Mucosa of rectum (tissue), 2 donors: ENCODE results near the gene SLC39A10.

Source experiments
- H3K27ac ChIP-seq, 2 donors: one replicate each; pipeline ENCODE4 v1.7.0; 2013; ENCODE audit warnings: inconsistent platforms in 2 of 2, low read depth in 2 of 2, low read length in 2 of 2
- H3K27me3 ChIP-seq, 2 donors: one replicate each; pipeline ENCODE4 v1.7.0; 2013; ENCODE audit warnings: low read length in 2 of 2; ENCODE audit not compliant: control insufficient read depth in 2 of 2, insufficient read depth in 2 of 2
- H3K36me3 ChIP-seq, 2 donors: one replicate each; pipeline ENCODE4 v1.7.0; 2013; ENCODE audit warnings: low read length in 2 of 2; ENCODE audit not compliant: control insufficient read depth in 2 of 2, insufficient read depth in 2 of 2
- H3K4me1 ChIP-seq, 2 donors: one replicate each; pipeline ENCODE4 v1.7.0; 2013; ENCODE audit warnings: low read length in 2 of 2, mild to moderate bottlenecking in 1 of 2; ENCODE audit not compliant: control insufficient read depth in 2 of 2, insufficient read depth in 2 of 2
- H3K4me3 ChIP-seq, 2 donors: one replicate each; pipeline ENCODE4 v1.7.0; 2013; ENCODE audit warnings: low read length in 2 of 2
- H3K9ac ChIP-seq, 2 donors: one replicate each; pipeline ENCODE4 v1.7.0; 2013; ENCODE audit warnings: low read length in 2 of 2, low read depth in 1 of 2, mild to moderate bottlenecking in 1 of 2
- H3K9me3 ChIP-seq, 2 donors: one replicate each; pipeline ENCODE4 v1.7.0; 2013; ENCODE audit warnings: low read length in 2 of 2; ENCODE audit not compliant: control insufficient read depth in 2 of 2
- donor health status: healthy.
- donor health status: Normal muscosa, but diverticular disease.

The SLC39A10 gene

GRCh38 chr2:195734931-195735330, 77.9 kb downstream of the SLC39A10 start:
- peaks cover 3% of the 10 kb centered on the region in 2 donors for H3K36me3 ChIP-seq

GRCh38 chr2:195735347-195735746, 78.3 kb downstream of the SLC39A10 start:
- Histone ChIP-seq H3K9ac (no peak overlapping the region), H3K27me3 (no peaks in the 10 kb centered on the region), H3K4me3 (no peak overlapping the region), H3K4me1 (no peaks in the 10 kb centered on the region), H3K9me3 (no peaks in the 10 kb centered on the region), H3K36me3 (peaks cover 3% of the 10 kb centered on the region in 2 donors), H3K27ac (no peak overlapping the region)

More at GRCh38 chr2:195734931-195735330, 77.9 kb downstream of the SLC39A10 start:
- Histone ChIP-seq H3K4me3 (no peak overlapping the region), H3K27me3 (no peaks in the 10 kb centered on the region), H3K27ac (no peak overlapping the region), H3K9ac (no peak overlapping the region), H3K9me3 (no peaks in the 10 kb centered on the region), H3K4me1 (no peaks in the 10 kb centered on the region)

- H3K27me3 ChIP-seq = no peaks in the 10 kb centered on the region
- H3K4me1 ChIP-seq = no peaks in the 10 kb centered on the region
- H3K27ac ChIP-seq = no peak overlapping the region
- peaks cover 0 to 2% of the 10 kb centered on the region in 2 donors for H3K36me3 ChIP-seq
- H3K4me3 ChIP-seq = no peak overlapping the region
- H3K9ac ChIP-seq = no peak overlapping the region
- no peaks in the 10 kb centered on the region for H3K9me3 ChIP-seq
These were observed 80.7 kb downstream of the SLC39A10 start for GRCh38 chr2:195737511-195738325.

GRCh38 chr2:195741191-195741590, 84.2 kb downstream of the SLC39A10 start:
- peaks cover 0 to 2% of the 10 kb centered on the region in 2 donors for H3K36me3 ChIP-seq
- H3K4me1 ChIP-seq = no peaks in the 10 kb centered on the region
- H3K4me3 ChIP-seq = no peak overlapping the region
- H3K9ac ChIP-seq = no peak overlapping the region
- H3K27ac ChIP-seq = no peak overlapping the region
- no peaks in the 10 kb centered on the region for H3K27me3 ChIP-seq
- no peaks in the 10 kb centered on the region for H3K9me3 ChIP-seq

- H3K27me3 ChIP-seq = no peaks in the 10 kb centered on the region
- no peak overlapping the region for H3K9ac ChIP-seq
- H3K27ac ChIP-seq = no peak overlapping the region
- H3K36me3 ChIP-seq = no peaks in the 10 kb centered on the region
- no peaks in the 10 kb centered on the region for H3K4me1 ChIP-seq
- H3K4me3 ChIP-seq = no peak overlapping the region
- H3K9me3 ChIP-seq = no peaks in the 10 kb centered on the region
These were observed 99.4 kb downstream of the SLC39A10 start for GRCh38 chr2:195756218-195756942.

- Histone ChIP-seq H3K4me3 (no peak overlapping the region), H3K27ac (no peak overlapping the region), H3K4me1 (no peaks in the 10 kb centered on the region), H3K9ac (no peak overlapping the region), H3K27me3 (no peaks in the 10 kb centered on the region), H3K36me3 (no peaks in the 10 kb centered on the region), H3K9me3 (no peaks in the 10 kb centered on the region)
These were observed 101.8 kb downstream of the SLC39A10 start for GRCh38 chr2:195758846-195759245.

- no peaks in the 10 kb centered on the region for H3K4me1 ChIP-seq
- no peak overlapping the region for H3K4me3 ChIP-seq
- H3K27me3 ChIP-seq = no peaks in the 10 kb centered on the region
- H3K9ac ChIP-seq = no peak overlapping the region
- H3K27ac ChIP-seq = no peak overlapping the region
- no peaks in the 10 kb centered on the region for H3K9me3 ChIP-seq
- H3K36me3 ChIP-seq = no peaks in the 10 kb centered on the region
These were observed 102.9 kb downstream of the SLC39A10 start for GRCh38 chr2:195759877-195760276.

- no peaks in the 10 kb centered on the region for H3K36me3 ChIP-seq
- H3K27me3 ChIP-seq = no peaks in the 10 kb centered on the region
- no peaks in the 10 kb centered on the region for H3K9me3 ChIP-seq
- H3K4me3 ChIP-seq = no peak overlapping the region
- no peak overlapping the region for H3K9ac ChIP-seq
- no peaks in the 10 kb centered on the region for H3K4me1 ChIP-seq
- H3K27ac ChIP-seq = no peak overlapping the region
These were observed 106.8 kb downstream of the SLC39A10 start for GRCh38 chr2:195763866-195764265.

GRCh38 chr2:195766691-195767090, 109.7 kb downstream of the SLC39A10 start:
- no peak overlapping the region for H3K9ac ChIP-seq
- H3K4me3 ChIP-seq = no peak overlapping the region
- no peaks in the 10 kb centered on the region for H3K9me3 ChIP-seq
- H3K27ac ChIP-seq = no peak overlapping the region
- no peaks in the 10 kb centered on the region for H3K36me3 ChIP-seq
- H3K27me3 ChIP-seq = no peaks in the 10 kb centered on the region
- no peaks in the 10 kb centered on the region for H3K4me1 ChIP-seq

- no peaks in the 10 kb centered on the region for H3K9me3 ChIP-seq
- H3K9ac ChIP-seq = no peak overlapping the region
- H3K27ac ChIP-seq = no peak overlapping the region
- H3K27me3 ChIP-seq = no peaks in the 10 kb centered on the region
- no peaks in the 10 kb centered on the region for H3K36me3 ChIP-seq
- no peaks in the 10 kb centered on the region for H3K4me1 ChIP-seq
- H3K4me3 ChIP-seq = no peak overlapping the region
These were observed 111.4 kb downstream of the SLC39A10 start for GRCh38 chr2:195768431-195768830.
